HG03432 (cell line): Measurements from ENCODE around the gene LKAAEAR1.

Source experiments
- ATAC-seq: cut with Tn5 transposase; IDR thresholded peaks from one replicate; pipeline ENCODE4 v1.9.1; 2021; ENCODE audit warnings: mild to moderate bottlenecking, moderate library complexity; ENCODE audit not compliant: unreplicated experiment

LKAAEAR1 gene

GRCh38 chr20:64111841-64112641 is 27.8 kb upstream of the LKAAEAR1 start:
- ATAC-seq = no peak

DNA sequence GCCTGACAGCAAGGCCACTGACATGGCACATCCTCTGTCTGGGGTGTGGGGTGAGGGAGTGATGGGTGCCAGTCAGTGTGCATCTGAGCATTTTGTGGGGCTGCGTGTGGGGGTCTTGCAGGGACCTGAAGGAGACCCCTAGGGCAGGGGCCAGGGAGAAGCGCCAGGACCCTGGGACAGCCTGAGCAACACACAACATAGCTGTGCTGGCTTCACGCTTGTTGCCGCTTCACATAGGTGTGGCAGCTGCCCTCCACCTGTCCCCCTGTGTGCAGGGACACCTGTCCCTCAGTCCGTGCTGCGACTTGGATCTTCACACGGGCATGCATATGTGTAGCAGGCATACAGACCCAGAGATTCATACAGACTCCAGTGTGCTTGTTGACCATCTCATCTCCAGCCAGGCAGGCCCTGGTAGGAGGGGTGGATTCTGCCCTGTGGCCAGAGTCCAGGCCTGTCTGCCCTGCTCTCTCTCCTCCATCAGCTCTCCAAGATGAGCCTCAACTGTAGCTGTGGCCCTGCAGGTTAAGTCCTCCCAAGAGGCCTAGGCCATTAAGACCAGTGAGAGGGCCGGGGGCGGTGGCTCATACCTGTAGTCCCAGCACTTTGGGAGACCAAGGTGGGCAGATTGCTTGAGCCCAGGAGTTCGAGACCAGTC is 26.3 kb upstream of the LKAAEAR1 start:
- no peak for ATAC-seq

GRCh38 chr20:64109831-64110391 is 25.7 kb upstream of the LKAAEAR1 start:
- ATAC-seq = no peak

- ATAC-seq = no peak
These were observed 24.8 kb upstream of the LKAAEAR1 start for GRCh38 chr20:64108731-64109681.

- no peak for ATAC-seq
These were observed 23.7 kb upstream of the LKAAEAR1 start for GRCh38 chr20:64107736-64108457.

- no peak for ATAC-seq
These were observed 23.0 kb upstream of the LKAAEAR1 start, which contains the start of gene NPBWR2 for GRCh38 chr20:64106981-64107735. Gene NPBWR2, minus strand, starts transcription at chr20:64107565. Its CDS starts 734 bp downstream, at chr20:64106831.

DNA sequence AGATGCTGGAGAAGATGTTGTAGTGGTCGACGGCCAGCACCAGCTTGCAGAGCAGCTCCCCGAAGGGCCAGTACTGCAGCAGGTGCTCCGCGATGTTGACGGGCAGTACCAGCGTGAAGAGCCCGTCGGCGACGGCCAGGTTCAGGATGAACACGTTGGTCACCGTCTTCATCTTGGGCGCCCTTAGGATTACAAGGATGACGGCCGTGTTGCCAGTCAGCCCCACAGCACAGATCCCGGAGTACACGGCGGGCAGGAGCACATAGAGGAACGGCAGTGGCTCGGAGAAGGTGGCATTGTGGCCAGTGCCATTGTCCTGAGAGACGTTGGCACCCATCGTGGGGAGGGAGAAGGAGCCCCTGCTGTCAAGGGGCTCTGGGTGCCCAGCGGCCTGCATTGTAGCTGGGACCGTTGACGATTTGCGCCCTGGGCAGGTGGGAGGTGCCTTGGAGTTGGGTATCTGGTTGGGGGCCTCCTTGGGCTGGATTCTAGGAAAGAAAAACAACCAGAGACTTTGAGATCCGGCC is 22.3 kb upstream of the LKAAEAR1 start:
- no peak for ATAC-seq

- no peak for ATAC-seq
These were observed 21.7 kb upstream of the LKAAEAR1 start for GRCh38 chr20:64105846-64106434.

DNA sequence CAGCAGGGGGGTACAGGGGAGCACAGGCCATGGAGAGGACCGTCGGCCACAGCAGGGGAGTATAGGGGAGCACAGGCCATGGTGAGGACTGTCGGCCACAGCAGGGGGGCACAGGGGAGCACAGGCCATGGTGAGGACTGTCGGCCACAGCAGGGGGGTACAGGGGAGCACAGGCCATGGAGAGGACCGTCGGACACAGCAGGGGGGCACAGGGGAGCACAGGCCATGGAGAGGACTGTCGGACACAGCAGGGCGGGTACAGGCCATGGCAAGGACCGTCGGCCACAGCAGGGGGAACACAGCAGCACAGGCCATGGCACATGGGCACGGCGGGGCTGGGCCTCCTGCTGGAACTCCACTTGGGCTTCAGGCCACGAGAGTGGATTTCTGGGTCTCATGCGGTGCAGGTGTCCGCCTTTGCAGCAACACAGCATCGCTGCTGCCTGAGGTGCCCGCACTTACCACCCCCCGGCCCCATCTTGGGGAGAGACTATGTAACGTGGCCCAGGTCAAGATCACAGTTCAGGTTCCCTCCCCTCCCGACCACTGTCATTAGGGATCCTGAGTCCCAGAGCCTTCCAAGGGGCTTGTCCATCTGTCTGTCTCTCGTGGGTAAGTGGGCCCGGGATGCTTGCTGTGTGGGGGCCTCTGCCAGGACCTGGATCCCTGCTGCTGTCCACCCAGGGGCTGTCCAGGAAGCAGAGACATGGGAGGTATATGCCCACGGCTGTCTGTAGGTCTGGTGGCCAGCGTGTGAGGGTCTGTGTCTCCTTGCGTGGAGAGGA is 20.7 kb upstream of the LKAAEAR1 start:
- ATAC-seq = no peak

DNA sequence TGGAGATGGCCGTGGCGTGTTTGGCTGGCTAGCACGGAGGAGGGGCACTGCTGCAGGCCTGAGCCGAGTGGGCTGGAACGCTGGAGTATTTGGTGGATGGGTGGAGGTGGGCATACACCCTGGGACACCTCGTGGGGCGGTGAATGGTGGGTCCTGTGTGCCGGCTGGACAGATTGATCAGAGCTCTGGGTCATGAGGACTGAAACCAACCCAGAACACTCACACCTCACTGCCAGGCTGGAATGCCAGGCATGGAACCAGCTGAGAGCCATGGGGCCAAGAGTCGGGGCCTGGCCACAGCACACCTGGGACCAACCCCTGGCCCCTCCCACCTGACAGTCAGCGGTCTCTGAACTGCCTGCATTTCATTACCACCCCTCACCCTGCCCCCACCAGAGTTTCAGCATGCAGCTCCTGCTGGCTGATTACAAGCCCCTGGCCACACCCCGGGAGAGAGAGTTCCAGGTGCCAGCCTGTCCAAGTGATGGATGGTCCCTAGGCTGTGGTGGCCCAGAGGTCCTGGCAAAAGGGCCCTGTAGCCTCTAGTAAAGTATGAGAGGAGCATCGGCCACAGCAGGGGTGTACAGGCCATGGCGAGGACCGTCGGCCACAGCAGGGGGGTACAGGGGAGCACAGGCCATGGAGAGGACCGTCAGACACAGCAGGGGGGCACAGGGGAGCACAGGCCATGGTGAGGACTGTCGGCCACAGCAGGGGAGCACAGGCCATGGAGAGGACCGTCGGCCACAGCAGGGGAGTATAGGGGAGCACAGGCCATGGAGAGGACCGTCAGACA is 19.9 kb upstream of the LKAAEAR1 start:
- ATAC-seq = no peak

- ATAC-seq = no peak
These were observed 18.6 kb upstream of the LKAAEAR1 start for GRCh38 chr20:64102647-64103354.

GRCh38 chr20:64101731-64102621 is 17.8 kb upstream of the LKAAEAR1 start:
- ATAC-seq = no peak

GRCh38 chr20:64100946-64101688 is 16.9 kb upstream of the LKAAEAR1 start:
- no peak for ATAC-seq

- no peak for ATAC-seq
These were observed 16.3 kb upstream of the LKAAEAR1 start for GRCh38 chr20:64100566-64100888.
